ENCODE data around the gene DCAF5. TPM values are rescaled to one million over a fixed set of nuclear protein-coding genes. Genes with fewer than 3 reads are reported as not detected.

The DCAF5 gene
- total and polyA plus RNA-seq, 2 of the 8 experiments (the other 6 are each of a cell fraction or from before 2014, with no cell fraction given) = 24.3 to 31.0 TPM

DNA sequence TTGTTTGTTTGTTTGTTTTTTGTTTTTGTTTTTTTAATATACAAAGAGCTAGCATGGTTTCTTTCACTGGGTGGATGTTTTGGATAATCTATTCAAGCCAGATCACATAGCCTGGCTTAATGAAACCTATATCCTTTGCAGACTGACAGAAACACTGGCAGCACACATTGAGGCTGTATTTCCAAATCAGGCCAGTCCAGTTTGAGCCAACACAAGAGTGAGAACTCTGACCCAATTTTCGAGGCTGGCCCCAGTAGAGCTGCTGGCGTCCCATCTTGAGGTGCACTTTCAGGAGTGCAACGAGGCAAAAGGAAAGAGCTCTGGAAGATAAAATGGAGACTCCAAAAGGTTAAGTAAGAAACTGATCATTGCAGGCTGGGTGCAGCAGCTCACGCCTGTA, 129.9 kb downstream of the DCAF5 start:
- Histone ChIP-seq H3K79me1 (ENCODE audit: low read depth, low read length) (no peaks in the 10 kb centered on the region), H3K36me3 (ENCODE audit: control insufficient read depth in 2 of 4, insufficient read depth in 4 of 4, low read length in 3 of 4) (no peaks in the 10 kb centered on the region), H3K9me3 (ENCODE audit: insufficient read depth in 2 of 2, low read depth in 1 of 2, low read length in 1 of 2) (no peaks in the 10 kb centered on the region), H2BK120ac (replicated peaks; ENCODE audit: low read depth, low read length) (no peak overlapping the region), H3K79me2 (ENCODE audit: control insufficient read depth in 1 of 2, insufficient read depth in 2 of 2, low read length in 2 of 2) (no peaks in the 10 kb centered on the region), H4K20me1 (replicated peaks in 1 of 2; ENCODE audit: control insufficient read depth in 1 of 2, insufficient read depth in 2 of 2, low read length in 2 of 2) (no peaks in the 10 kb centered on the region), H2AFZ (ENCODE audit: low read length) (no peak overlapping the region), H3K4me3 (ENCODE audit: extremely low read depth in 1 of 4, insufficient read depth in 2 of 4, low read depth in 3 of 4, low read length in 4 of 4) (no peak overlapping the region), H3K27ac (ENCODE audit: low read depth, low read length) (no peak overlapping the region), H3K27me3 (replicated peaks in 1 of 4; ENCODE audit: control insufficient read depth in 3 of 4, extremely low read depth in 1 of 4, insufficient read depth in 3 of 4, low read length in 3 of 4) (no peaks in the 10 kb centered on the region), H3K4me1 (replicated peaks in 1 of 4; ENCODE audit: control insufficient read depth in 3 of 4, insufficient read depth in 4 of 4, low read length in 3 of 4) (no peaks in the 10 kb centered on the region), H4K8ac (ENCODE audit: extremely low read depth, insufficient read depth, low read length) (no peak overlapping the region), H2AK5ac (ENCODE audit: low read depth, low read length) (no peak overlapping the region), H2BK15ac (ENCODE audit: low read length) (no peak overlapping the region), H2BK20ac (ENCODE audit: low read length) (no peak overlapping the region), H3K23ac (ENCODE audit: insufficient read length) (no peak overlapping the region), H3K56ac (replicated peaks; ENCODE audit: insufficient read length, low read depth, low read length) (no peak overlapping the region), H4K91ac (replicated peaks; ENCODE audit: insufficient read length, low read length) (no peak overlapping the region), H3K14ac (ENCODE audit: insufficient read length) (no peak overlapping the region), H3K18ac (ENCODE audit: extremely low read depth, low read length) (no peak overlapping the region), H3K23me2 (ENCODE audit: low read depth, low read length) (no peaks in the 10 kb centered on the region), H3K4ac (replicated peaks; ENCODE audit: insufficient read length, low read depth, low read length) (no peak overlapping the region), H3K9ac (replicated peaks in 1 of 4; ENCODE audit: extremely low read depth in 1 of 4, low read depth in 3 of 4, low read length in 3 of 4) (no peak overlapping the region), H4K5ac (ENCODE audit: insufficient read length, low read depth, low read length) (no peak overlapping the region), H3K4me2 (ENCODE audit: insufficient read depth in 1 of 2, low read depth in 2 of 2, low read length in 2 of 2) (no peak overlapping the region), H2BK12ac (ENCODE audit: low read depth, low read length) (no peak overlapping the region), H2BK5ac (ENCODE audit: low read depth, low read length) (no peak overlapping the region)
- FAIRE-seq = no peak
- TF ChIP-seq, protein P1, sequence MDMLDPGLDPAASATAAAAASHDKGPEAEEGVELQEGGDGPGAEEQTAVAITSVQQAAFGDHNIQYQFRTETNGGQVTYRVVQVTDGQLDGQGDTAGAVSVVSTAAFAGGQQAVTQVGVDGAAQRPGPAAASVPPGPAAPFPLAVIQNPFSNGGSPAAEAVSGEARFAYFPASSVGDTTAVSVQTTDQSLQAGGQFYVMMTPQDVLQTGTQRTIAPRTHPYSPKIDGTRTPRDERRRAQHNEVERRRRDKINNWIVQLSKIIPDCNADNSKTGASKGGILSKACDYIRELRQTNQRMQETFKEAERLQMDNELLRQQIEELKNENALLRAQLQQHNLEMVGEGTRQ (IDR thresholded peaks at IDR 0.05; ENCODE audit: low read length) = no peak
- TF ChIP-seq BRCA1 (IDR thresholded peaks at IDR 0.05; ENCODE audit: low read depth, low read length) = no peak
- no peak for TF ChIP-seq TCF12 (IDR thresholded peaks at IDR 0.05; ENCODE audit: low read depth, low read length)
- no peak for TF ChIP-seq RBBP5 (IDR thresholded peaks at IDR 0.05; ENCODE audit: borderline replicate concordance, low read depth, low read length)
- ChIA-PET POLR2A (ENCODE audit: partially characterized antibody) (no interaction called here), CTCF (ENCODE audit: partially characterized antibody) (interaction anchor here (1.0 to 1.3 kb wide), 3 partner anchors 10 to 85 kb away, joined by 3 read pairs; no protein-coding TSS in a partner anchor)
- 84% methylated on average over 4 of the region's 4 CpGs; no CpG with 5 or more reads in 1 of the 2 experiments for WGBS, 2 experiments (ENCODE audit: extremely low coverage in 1 of 2, insufficient coverage in 1 of 2, insufficient read length in 1 of 2, insufficient replicate concordance in 2 of 2, low coverage in 1 of 2, low lambda C conversion rate in 2 of 2, missing lambda C conversion rate in 1 of 2)
- DNase-seq (ENCODE audit: low read depth in 1 of 2, low spot score in 2 of 2) = no peak
